Right hindlimb (tissue), 1 donor: ENCODE data around the gene STARD10.
"Not testable (repeated sequence)": the region's sequence is repeated elsewhere in the genome, so short reads cannot be mapped to it uniquely, and the experiment has no call there.

Source experiments
- DNase-seq: peaks from one replicate; pipeline ENCODE4 v3.0.0-alpha.2; 2018

The STARD10 gene

GRCh38 chr11:72825661-72826060, 31.8 kb upstream of the STARD10 start:
- no peak for DNase-seq

- DNase-seq: no peak
Observed at GRCh38 chr11:72824811-72825505, 31.1 kb upstream of the STARD10 start.

DNA sequence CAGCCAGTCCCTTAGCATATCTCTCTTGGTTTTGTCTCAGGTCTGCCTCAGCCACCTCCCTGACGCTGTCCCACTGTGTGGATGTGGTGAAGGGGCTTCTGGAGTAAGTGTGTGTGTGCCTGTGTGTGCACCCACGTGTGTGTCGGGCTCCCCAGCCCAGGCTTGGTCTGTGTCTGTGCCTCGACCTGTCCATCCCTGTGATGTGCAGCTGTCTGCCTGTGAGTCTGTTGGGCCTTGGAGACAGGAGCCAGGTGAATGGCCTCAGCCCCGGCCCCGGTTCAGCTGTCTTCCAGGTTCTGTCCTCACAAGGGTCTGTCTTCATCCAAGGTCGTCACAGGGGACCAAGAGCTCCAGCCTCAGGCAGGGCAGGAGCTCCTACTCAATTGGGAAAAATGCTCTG, 30.2 kb upstream of the STARD10 start:
- no peak for DNase-seq

DNA sequence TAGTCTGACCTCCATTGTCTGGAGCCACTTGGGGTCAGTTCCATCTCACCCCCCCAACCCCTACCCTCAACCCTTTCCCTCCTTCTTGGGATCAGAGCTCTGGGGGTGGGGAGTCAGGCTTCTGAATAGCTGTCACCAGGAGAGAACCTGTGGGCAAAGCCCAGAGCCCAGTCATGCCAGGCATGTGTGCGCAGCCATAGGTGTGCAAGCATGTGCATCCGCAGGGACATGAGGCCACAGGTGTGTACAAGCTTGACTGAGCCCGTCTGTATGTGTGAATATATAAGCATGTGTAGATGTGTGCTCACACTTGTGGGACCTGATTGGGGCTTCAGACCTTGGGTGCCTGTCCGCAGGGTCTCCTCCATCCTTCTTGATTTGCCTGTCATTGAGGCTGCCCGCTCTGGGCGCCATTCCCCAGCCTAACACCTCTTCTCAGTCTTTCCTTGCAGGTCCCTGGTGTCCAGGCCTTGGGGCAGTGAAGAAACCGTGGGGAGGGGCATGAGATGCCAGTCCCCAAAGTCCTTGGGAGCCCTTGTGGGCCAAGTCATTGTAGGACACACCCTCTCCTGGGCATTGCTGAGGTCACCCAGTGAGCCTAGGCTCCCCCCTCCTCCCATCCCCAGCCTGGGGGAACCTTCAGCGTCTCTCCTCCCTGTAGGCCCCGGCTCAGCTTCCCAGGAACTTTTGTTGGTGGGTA, 29.4 kb upstream of the STARD10 start:
- no peak for DNase-seq

DNA sequence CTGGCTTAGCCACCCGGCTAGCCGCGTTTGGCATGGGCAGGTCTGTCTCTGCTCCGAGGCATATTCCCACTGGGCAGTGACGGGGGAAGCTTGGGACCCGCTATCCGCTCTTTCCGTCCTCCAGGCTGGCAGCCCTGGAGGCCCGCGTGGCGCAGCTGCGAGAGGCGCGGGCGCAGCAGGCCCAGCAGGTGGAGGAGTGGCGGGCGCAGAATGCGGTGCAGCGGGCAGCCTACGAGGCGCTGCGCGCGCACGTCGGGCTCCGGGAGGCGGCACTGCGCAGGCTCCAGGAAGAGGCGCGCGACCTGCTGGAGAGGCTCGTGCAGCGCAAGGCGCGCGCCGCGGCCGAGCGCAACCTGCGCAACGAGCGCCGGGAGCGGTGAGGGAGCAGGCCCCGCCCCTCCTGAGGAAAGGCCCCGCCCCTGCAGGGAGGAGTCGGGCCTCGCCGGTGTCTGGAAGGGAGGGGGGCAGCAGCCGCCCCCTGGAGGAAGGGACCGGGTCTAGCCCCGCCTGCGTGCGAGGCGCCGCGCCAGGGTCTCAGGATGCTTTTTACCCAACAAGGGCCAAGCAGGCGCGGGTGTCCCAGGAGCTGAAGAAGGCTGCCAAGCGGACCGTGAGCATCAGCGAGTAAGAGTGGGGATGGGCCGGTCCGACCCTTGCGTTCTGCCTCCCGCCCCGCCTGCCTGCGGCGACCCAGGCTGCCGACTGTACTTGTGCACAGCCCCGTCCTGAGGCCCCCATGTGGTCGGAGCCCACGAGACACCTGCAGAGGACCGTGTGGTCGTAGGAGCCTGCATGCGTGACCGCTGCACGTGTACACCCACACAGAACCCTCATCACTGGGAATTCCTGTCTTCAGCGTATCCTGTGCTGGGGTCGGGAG, 28.3 kb upstream of the STARD10 start:
- peak; percentile 95 for DNase-seq

DNA sequence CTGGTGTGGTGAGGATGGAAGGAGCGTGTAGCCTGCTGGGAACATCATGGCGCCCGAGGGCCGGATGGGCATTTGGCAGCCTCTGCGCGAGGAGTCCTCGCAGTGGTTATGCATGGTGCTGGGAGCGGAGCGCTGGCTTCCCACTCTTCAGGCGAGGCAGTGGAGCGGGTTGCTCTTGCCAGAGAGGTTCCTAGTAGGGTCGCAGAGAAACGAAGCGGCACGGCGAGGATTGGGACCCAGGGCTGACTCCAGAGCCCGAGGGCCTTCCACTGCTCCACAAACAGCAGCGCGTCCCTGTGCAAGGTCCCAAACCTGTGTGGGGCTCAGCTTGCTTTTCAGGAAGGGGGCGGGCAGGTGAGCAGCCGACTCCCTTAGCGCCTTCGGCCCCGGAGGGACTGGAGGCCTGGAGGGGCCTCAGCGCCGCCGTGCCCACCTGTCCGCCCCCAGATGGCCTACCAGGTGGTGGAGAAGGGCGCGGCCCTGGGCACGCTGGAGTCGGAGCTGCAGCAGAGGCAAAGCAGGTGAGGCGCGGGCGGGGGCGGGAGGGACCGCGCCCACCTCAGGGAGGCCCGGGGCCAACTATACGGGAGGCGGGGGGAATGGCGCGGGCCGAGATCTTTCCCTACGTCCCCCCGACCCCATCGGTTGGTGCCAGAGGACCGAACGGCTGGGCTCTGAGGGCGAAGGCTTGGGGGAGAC, 27.5 kb upstream of the STARD10 start:
- no peak for DNase-seq

DNA sequence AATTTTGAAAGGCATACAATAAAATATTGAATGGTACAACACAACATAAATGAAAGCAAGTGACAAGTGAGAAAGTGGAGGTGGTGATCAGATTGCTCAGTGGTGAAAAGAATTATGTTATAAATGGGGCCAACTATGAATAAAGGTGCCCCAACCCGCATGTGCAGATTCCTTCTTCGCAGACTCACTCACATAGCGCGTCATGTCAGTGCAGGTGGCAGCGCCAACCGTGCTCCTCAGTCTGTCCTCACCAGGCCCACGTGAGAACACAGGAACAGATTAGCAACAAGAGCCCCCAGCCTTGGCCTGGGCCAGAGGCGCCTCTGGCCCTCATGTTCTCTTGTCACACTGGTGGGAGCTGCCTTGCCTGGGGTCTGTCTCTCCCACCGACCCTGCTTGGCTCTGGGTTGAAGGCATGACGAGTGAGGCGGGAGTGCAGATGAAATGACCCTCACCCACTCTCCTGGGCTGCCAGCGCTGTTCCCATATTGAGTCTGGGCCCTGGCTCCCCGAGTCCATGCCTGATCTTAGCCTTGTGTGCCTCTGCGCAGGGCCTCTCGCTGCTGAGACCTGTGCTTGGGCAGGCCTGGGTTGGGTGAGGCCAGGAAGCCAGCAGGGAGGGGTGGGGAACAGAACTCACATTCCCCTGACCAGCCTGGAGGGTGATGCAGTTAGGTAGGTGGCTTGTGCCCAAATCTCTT, 26.7 kb upstream of the STARD10 start:
- DNase-seq: no peak

DNA sequence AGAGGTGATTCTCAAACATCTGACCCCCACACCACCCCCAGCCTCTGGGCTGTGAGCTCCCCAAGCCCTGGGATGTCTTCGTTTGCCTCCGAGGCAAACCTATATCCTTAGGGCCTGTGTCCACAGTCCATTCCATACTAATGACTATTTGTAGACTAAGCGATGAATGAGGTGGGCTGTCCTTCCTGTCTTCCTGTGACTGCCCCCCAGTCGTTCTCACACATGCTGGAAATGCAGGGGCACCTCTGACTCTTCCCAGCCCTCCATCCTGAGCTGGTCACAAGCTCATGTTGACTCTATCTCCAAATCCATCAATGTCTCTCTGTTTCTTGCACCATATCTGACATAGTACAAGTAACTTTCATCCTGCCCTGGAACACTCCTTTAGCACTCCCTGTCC, 25.1 kb upstream of the STARD10 start:
- no peak for DNase-seq

DNA sequence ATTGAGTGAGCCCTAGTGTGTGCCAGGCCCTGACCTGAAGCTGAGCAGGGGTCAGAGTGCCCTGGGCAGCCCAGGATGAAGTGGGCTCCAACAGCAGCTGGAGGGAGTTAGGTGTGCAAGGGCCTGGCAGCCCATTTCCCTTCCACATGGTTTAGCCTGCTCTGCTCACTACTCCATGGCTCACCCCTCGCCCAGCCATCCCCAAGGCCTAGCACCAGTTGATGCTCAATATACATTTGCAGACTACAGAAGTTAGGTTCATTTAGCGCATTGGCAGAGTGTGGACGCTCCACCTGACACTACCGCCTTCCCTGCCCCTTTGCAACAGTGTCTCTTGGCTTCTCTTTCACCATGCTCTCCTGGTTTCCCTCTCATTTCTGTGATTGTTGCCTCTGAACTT, 24.1 kb upstream of the STARD10 start:
- no peak for DNase-seq

DNA sequence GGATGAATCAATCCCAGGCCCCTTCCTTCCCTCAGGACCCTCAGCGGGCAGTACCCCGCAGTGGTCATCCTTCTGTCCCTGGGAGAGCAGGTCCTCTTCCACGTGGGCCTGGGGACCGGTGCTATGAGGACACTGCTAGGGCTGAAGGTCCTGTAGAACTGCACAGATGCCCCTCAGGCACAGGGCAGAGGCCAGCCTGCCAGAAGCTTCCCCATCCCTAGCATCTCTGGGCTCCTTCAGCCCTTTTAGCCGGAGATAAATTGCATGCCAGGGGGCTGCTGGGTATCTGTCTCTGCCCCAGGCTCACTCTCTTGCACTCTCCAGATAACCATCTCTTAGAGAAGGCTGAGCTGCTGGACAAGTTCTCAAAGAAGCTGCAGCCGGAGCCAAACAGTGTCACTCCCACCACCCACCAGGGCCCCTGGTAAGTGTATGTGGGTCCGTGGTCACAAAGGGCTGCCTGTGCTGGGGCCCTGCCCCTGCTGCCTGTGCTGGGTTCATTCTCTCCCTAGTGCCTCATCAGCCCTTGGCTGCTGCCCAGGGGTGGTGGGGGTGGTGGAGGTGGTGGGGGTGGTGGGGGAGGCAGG, 22.6 kb upstream of the STARD10 start:
- no peak for DNase-seq

GRCh38 chr11:72815110-72815618, 21.3 kb upstream of the STARD10 start:
- no peak for DNase-seq

DNA sequence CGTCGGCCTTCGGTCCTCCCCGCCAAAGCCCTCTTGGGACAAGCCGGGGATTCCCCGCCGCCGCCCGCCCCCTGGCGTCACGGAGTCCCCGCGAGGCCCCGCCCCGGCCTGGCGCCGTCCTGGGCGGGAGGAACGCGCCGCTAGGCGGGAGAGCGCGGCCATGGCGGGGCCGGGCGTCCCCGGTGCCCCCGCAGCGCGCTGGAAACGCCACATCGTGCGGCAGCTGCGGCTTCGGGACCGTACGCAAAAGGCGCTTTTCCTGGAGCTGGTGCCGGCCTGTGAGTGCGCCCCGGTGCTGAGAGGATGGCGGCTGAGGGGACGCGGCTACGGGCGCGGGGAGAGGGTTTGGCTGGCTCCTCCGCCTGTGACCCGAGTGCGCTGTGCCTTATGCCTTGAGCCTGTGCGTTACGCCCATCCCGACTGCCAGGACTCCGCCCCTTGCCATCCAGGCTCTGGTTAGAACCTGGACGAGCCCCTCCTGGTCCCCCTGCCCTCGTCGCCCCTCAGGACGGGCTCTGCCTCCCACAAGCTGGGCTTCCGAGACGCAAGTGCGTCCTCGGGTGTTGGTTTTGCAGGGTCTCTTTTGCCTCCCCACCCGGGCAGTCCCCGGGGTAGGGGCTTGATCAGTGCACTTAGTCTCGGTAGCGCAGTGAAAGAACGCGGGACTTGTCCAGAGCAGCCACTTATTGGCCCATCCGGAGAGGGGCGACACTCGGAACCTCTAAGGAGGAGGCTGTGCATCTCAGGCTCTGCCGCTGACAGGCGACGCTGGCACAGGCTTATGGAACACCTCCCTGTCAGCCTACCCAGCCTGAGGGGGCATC, 20.7 kb upstream of the STARD10 start, which contains the start of gene ATG16L2:
ATG16L2 (plus strand) TSS at position 126 of the 824 bp plus-strand sequence; CDS start at position 161, 35 bp downstream.
- DNase-seq: peak; percentile 90

- no peak for DNase-seq
Observed at GRCh38 chr11:72813740-72814285, 20.0 kb upstream of the STARD10 start.

- DNase-seq: no peak
Observed at GRCh38 chr11:72812967-72813739, 19.3 kb upstream of the STARD10 start.

- no peak for DNase-seq
Observed at GRCh38 chr11:72812604-72812966, 18.7 kb upstream of the STARD10 start.

DNA sequence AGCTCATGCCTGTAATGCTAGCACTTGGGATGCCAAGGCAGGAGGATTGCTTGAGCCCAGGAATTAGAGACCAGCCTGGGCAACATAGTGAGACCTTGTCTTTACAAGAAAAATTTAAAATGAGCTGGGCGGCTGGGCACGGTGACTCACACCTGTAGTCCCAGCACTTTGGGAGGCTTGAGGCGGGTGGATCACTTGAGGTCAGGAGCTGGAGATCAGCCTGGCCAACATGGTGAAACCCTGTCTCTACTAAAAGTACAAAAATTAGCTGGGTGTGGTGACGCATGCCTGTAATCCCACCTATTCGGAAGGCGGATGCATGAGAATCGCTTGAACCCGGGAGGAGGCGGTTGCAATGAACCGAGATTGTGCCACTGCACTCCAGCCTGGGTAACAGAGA, 17.8 kb upstream of the STARD10 start:
- not testable (repeated sequence) for DNase-seq

DNA sequence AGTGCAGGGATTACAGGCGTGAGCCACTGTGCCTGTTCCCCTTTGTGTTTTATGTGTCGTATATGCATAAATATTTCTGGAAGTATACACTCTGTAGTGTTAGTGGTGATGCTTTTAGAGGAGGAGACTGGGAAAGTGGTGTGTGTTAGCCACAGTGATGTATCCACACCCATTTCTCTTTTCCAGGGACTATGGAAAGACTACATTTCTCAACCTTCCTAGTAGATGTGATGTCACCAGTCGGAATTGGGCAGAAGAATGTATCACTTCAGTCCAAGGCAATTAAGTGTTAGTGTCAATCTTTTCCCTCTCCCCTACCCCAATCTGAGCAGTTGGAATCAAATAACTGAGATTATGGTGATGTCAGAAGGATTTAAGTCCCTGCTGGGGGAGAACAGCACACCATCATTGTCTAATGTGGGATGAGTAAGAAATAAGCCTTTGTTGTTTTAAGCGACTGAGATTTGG, 14.5 kb upstream of the STARD10 start:
- DNase-seq: no peak

GRCh38 chr11:72807792-72808191, 13.9 kb upstream of the STARD10 start:
- DNase-seq: no peak

- no peak for DNase-seq
Observed at GRCh38 chr11:72807021-72807693, 13.3 kb upstream of the STARD10 start.
